Activated CD4-positive, alpha-beta T cell treated with anti-CD3 and anti-CD28 coated beads, Interleukin-2, amount 50 U/mL, for 24 hours (primary cell): Measurements from ENCODE around the gene TMEM179B.
"Not testable (repeated sequence)": the region's sequence is repeated elsewhere in the genome, so short reads cannot be mapped to it uniquely, and the experiment has no call there.

Experiments
- DNase-seq, 2 donors: peaks; one replicate each; pipeline ENCODE4 v3.0.0-alpha.2; 2020; ENCODE audit warnings: low read depth in 1 of 2, low spot score in 1 of 2

The TMEM179B gene, protein sequence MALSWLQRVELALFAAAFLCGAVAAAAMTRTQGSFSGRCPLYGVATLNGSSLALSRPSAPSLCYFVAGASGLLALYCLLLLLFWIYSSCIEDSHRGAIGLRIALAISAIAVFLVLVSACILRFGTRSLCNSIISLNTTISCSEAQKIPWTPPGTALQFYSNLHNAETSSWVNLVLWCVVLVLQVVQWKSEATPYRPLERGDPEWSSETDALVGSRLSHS

DNA sequence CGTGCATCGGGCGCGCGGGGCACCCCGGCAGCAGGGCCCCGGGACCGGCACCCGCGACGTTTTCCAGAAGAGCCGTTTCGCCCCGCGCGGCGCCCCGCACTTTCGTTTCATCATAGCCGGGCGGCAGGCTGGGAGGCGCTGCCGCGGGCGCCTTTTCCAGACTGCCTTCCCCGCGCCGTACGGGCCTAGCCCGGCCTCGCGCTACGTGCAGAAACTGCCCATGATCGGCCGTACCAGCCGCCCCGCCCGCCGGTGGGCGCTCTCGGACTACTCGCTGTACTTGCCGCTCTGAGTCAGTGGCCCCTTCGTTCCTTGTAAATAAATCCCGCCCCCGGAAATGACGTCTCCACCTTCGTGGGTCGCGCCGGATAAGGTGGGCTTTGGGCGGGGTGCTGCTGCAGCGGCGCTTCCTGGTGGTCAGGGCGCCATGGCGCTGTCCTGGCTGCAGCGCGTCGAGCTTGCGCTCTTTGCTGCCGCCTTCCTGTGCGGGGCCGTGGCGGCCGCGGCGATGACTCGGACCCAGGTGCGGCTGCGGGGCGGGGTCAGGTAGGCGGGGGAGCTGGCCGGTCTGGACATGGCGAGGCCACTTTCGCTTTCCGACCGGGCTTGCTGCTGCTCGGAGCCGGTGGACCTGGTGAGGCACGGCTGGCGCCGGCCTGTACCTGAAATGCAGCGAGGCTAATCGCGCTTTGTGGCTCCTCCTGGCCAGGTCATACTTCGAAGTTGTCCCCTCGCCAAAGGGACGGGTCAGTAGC lies at the start of gene TMEM179B:
TMEM179B (plus strand) TSS at position 398 of the 755 bp plus-strand sequence; CDS start at position 428, 30 bp downstream.
- DNase-seq = peak; percentile 95 to 99

DNA sequence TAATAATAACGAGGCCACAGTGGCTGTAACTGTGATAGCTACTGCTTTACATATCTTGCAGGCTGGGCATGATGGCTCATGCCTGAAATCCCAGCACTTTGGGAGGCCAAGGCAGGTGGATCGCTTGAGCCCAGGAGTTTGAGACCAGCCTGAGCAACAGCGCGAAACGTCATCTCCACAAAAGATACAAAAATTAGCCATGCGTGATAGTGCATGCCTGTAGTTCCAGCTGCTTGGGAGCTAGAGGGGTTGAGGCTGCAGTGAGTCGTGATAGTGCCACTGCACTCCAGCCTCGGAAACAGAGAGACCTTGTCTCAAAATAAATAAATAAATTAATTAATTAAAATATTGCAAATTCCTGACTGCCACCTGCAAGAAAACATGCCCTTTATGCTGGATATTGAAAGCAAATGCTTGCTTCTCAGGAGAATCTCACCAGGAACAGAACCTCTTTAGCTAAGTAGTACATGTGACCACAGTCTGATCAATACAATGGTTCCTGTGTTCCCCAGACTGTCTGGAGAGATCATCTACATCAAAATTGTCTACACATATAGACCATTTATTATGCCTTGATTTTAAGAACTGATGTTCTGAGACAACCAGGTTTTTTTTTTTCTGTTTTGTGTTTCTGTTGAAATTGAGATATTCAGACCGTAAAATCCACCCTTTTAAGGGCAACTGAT lies 39.6 kb upstream of the TMEM179B start:
- DNase-seq = no peak

DNA sequence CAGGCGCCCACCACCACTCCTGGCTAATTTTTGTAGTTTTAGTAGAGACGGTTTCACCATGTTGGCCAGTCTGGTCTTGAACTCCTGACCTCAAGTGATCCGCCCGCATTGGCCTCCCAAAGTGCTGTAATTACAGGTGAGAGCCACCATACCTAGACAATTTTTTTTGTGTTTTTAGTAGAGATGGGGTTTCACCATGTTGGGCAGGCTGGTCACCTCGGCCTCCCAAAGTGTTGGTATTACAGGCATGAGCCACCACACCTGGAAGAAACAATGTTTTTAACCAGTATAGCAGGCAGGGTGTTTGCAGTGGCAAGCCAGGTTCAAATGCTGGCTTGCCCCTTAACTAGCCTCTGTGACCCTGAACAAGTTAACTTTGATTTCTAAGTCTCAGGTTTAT lies 37.3 kb upstream of the TMEM179B start:
- DNase-seq = not testable (repeated sequence)

DNA sequence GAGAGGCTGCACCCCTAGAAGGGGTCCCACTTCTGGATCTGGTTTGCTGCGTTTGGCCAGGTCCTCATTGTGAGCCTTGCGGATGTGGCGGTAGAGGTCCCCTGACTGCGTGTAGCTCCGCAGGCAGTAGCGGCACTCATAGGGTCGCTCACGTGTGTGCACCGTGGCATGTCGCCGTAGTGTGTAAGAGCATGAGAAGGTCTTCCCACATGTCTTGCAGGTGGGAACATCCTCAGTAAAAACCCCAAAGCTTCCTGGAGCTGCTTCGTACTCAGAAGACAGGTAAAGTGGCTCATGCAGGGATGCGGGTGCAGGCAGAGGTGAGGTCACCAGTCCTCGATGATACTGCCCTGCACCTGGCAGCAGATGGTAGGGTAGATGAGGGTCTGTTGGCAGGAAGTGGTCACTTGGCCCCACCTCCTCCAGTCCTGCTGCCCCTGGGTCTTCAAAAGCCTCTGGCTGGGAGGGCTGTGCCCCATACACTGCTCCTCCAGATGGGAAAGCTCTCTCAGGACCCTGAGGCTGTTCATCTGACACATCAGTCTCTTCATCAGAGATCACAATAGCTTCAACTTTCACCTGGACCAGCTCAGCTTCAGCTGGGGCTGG lies 34.9 kb upstream of the TMEM179B start:
- no peak for DNase-seq

DNA sequence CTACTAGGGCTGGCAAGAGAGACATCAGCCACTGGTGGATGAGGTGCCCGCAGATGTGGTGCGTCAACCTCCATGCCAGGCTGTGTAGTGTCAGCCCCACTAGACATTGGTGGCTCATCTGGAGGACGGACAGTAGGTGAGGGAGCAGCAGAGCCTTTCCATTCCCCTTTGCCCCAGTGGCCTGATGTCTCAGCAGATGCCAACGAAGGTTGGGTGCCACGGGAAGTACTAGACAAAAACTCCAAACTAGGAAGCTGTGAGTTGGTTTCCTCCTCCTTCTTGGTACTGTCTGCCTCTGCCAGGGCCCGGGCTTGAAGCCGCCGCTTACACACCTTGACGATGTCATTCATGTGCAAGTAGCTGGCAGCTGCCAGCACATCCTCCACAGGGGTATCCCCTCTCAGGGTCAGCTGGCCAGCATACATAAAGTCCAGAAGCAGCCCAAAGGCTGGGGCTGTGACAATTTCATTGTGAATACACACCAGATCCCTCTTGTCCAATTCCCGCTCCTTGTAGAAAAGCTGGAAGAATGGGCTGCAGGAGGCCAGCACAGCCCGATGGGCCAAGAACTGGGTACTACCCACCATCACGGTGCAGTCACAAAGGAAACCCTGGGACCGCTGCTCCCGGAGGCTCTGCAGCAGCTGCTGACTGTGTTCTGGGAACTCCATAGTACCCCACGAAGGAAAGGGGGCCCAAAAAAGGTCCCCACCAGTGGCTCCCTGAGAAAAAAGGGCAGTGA lies 34.0 kb upstream of the TMEM179B start:
- DNase-seq = no peak

DNA sequence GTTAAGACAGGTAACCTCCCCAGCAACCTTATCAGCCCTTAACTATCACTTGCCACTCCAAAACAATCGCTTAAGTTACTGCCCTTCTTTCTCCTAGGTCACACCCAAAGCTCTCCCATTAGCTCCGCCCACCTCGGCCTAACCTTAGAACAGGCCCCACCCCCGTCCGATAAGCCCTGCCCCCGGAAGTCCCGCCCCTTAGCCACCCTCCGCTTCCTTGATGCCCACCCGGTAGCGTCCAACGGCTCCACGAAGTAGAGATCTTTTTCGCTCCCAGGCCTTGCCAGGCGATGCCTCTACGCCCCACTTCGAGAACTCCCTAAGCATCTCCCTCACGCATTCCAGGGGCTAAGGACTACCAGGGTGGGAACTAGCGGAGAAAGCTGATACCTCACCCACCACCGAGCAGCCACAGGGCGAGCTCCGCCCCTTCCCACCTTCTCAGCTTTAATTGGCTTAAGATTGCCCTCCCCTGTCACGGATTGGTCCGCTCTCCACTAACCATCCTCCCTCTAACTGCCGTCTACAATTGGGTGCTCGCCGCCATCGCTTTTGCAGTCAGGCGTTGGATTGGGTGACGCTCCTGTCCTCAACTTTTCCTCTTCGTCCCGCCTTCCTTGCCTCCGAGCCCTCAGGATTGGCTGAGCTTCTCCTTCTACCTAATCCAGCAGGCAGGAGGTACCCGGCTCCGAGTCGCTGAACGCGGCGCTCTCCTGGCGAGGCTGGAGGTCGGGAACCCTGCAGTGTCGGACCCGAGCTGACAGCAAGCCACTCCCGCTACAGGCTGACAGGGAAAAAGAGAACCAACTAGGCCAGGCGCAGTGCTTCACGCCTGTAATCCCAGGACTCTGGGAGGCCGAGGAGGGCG lies 33.2 kb upstream of the TMEM179B start, which contains the start of gene ZBTB3:
ZBTB3 (minus strand) TSS at position 425 of the 868 bp plus-strand sequence. CDS start 496 bp downstream, outside the sequence.
- DNase-seq = peak; percentile 96 to 97

DNA sequence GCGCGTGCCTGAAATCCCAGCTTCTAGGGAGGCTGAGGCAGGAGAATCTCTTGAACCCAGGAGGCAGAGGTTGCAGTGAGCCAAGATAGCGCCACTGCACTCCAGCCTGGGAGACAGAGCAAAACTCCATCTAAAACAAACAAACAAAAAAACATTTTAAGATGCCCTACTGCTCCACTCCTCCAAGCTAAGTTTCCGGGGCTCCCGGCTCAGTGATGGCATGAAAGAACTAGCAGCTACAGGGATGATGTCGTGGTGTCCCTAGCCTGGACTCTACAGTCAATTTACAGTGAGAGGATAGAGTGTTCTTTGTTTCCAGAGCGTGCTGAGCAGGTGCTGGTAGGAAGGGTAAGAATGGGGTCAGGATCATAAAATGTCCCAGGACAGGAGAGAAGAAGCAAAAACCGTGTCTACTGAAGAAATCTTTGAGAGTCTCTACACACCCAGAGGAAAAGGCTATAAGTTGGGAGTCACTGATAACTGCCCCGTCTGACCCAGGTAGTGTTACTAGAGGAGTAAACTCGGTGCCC lies 32.1 kb upstream of the TMEM179B start:
- DNase-seq = no peak

DNA sequence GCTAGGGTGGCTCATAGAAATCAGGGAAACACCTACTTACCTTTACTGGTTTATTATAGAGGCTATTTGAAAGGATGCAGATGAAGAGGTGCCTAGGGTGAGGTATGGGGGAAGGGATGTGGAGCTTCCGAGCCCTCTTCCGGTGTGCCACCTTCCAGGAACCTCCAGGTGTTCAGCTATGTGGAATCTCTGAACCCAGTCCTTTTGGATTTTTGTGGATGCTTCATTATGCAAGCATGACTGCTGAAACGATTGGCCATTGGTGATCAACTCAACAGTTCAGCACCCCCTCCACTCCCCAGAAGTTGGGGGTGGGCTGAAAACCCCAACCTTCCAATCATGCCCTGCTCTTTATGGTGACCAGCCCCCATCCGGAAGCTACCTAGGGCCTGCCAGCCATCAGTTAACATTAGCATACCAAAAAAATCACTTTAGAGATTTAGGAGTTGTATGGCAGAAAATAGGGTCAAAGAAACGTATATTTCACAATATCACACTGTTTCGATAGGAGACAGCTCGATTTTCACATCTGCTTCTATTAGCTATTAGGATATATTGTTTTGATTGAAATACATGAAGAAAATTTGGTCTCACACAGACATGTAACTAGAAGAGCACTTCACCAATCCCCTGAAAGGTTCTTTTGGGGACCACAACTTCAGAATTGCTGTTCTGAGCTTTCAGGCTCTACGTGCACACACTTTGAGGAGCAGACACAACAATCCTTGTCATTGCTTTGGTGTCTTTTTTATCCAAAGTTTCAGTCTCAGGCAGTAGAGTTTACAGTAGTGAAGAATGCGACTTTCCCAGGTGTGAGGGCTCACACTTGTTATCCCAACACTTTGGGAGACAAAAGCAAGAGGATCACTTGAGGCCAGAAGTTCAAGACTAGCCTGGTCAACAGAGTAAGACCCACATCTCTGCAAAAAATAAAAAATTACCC lies 29.1 kb upstream of the TMEM179B start:
- no peak for DNase-seq

DNA sequence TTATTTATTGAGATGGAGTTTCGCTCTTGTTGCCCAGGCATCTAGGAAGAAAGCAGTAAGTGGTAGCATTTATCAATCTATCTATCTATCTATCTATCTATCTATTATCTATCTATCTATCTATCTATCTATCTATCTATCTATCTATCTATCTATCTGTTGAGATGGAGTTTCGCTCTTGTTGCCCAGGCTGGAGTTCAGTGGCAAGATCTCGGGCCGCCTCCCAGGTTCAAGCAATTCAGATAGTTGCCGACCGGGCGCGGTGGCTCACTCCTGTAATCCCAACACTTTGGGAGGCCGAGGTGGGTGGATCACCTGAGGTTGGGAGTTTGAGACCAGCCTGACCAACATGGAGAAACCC lies 26.4 kb upstream of the TMEM179B start:
- not testable (repeated sequence) for DNase-seq

DNA sequence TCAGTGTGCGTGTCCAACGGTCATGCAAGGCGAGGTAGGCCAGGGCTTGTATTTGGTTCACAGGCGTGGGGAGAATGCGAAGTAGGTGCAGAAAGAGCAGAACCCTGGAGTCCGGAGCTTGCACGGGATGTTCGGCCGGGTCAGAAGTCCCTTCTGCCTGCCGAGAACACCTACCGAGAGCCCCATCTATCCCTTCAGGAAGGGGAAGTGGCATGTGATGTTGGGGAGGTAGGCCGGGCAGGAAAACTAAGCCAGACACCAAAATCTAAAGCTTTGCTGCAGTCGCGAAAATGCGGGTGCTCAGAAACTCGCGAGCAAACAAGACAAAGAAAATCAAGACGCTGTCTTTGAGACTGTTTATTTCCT lies 16.4 kb upstream of the TMEM179B start:
- no peak for DNase-seq

DNA sequence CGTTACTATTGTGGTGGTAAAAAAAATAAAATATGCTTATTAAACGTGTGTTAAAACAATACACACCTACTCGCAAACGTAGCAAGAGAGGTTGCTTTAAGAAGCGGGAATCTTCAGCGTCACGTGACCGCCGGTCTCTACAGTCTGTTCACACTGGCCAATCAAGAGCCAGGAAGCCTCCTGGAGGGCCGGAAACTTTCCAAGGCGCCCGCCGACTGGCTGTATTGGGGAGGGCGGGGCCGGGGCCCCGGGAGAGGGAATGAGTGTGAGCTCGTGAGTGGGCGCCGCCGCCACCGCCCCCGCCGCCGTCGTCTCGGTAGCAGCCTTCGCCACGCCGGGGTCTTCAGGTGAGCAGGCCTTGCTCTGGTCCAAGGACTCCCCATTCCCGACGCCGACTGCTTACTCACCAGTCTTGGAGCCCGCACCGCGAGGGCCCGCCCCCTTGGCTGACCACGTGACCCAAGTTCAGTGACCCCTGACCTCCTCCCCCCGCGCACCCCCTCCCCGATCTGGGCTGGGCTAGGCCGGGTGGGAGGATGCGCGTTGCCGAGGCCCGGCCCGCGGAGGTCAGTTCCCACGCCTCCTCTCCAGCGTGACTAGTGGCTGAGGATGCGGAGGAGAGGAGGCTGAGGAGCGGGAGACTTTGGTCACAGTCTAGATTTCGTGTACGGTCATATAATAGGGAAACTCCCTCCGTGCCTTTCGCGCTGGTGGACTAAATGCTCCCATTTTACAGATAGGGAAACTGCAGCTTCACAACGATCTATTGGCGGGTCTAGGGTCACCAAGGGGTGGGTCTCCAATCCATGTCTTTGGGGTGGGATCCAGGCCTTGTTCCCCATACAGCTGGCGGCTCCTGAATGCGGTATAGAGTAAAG lies 15.8 kb upstream of the TMEM179B start, which contains the start of gene TAF6L:
TAF6L (plus strand) TSS at position 253 of the 878 bp plus-strand sequence. CDS start 4,388 bp downstream, outside the sequence.
- DNase-seq = peak; percentile 93

DNA sequence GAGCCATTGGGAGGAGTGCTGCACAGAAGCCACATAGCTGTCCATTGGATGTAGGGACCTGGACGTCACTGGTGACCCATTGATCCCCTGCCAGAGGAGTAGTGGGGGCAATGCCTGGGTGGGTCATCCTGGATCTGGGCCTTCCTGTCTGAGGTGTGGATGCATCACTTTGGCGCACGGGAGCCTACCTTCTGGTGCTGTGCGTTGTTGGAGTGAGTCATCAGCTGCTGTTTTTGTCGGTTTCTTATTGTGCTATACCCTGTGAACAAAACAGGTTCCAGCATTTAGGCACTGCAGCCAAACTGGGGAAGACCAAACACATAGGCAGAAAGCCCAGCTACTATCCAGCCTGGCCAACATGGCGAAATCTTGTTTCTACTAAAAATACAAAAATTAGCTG lies 12.8 kb upstream of the TMEM179B start:
- no peak for DNase-seq

DNA sequence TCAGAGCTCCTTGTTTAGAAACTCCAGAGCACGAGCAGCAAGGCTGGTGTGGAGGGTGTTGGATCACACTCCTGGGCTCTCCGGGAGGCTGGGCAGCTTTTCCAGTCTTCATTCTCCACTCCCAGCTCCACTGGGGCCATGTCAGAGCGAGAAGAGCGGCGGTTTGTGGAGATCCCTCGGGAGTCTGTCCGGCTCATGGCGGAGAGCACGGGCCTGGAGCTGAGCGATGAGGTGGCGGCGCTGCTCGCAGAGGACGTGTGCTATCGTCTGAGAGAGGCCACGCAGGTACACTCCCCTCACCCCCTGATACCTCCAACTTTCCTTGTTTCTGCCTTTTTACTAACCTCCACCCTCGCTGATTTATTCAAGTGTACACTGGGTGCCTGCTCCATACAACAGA lies 11.6 kb upstream of the TMEM179B start:
- DNase-seq = no peak

DNA sequence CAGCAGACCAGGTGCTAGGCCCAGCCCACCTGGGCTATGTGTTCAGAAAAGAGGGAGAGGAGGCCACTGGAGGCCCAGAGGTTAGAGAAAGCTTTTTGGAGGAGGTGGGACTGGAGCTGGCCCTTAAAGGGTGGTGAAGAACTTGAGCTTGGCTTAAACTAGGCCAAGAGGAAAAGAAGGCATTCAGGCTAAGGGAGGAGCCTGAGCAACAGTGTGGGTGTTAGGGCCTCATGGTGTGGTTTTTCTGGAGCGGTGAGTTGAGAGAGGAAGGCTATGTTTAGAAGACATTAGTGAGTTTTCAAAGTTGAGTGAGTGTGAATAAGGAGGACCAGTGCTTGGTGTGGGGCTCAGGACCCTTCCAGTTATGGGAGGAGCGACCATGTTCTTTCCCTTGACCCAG lies 9.8 kb upstream of the TMEM179B start:
- no peak for DNase-seq

DNA sequence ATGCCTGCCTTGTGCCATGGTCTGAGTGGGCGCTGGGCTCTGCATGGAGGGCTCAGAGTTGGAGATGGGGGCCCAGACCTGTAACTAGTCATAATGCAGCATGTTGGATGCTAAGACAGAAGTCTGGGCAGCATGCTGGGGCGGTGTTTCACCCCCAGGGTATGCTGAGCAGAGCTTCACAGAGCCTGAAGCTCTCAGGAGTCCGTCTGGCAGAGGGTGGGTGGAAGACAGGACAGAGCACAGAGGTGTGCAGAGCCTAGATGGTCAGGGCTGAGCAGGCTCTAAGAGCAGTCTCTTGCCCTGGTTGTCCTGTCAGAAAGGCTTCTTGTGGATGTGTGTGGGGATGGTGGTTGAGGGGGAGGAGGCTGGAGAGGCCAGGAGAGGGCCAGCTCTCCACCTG lies 8.8 kb upstream of the TMEM179B start:
- no peak for DNase-seq

DNA sequence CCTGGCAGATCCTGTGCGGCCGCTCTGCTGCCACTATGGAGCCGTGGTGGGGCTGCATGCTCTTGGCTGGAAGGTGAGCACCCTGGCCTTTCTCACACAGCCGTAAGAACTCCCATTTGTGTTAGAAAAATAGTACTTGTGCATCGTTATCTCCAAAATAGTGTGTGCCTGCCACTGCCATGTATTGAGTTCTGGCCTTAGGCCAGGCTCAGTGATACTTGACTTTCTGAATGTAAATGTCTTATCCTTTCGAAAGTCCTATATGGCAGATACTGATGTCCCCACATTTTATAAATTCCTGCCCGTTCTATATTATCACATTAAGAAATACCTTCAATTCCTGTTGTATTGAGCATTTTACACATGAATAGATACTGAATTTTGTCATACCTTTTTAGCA lies 4.4 kb upstream of the TMEM179B start:
- no peak for DNase-seq

DNA sequence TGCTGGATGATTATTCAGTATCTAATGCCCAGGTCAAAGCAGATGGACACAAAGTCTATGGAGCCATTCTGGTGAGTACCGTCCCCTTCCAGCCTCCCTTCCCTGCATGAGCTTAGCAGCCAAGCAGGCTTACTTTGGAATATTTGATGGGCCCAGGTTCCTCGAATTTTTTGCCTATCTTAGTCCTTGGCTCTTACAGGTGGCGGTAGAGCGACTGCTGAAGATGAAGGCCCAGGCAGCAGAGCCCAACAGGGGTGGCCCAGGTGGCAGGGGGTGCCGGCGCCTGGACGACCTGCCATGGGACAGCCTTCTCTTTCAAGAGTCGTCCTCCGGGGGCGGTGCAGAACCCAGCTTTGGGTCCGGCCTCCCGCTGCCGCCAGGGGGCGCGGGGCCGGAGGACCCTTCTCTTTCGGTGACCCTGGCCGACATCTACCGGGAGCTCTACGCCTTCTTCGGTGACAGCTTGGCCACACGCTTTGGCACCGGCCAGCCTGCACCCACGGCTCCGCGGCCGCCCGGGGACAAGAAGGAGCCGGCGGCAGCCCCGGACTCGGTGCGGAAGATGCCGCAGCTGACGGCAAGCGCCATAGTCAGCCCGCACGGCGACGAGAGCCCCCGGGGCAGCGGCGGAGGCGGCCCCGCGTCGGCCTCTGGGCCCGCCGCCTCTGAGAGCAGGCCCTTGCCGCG lies 741 bp upstream of the TMEM179B start:
- DNase-seq = peak; percentile 68 to 78
